Right atrium auricular region (tissue), 2 donors: Measurements from ENCODE around the gene TRERF1. TPM values are rescaled to one million over a fixed set of nuclear protein-coding genes. Genes with fewer than 3 reads are reported as not detected.
A peak's percentile ranks its signal among the peaks of the same experiment; 100 is the strongest.

Experiments used
- DNase-seq: peaks from one replicate; pipeline ENCODE4 v3.0.0-alpha.2; 2019; ENCODE audit warnings: low spot score
- H3K27ac ChIP-seq, 2 donors: fragments of 200-600 bp; sonication (generic); 1 replicate in 1 of 2; 2 replicates in 1 of 2; pipeline ENCODE4 v1.5.1; 2016 to 2019
- H3K27me3 ChIP-seq, 2 donors: fragments of 200-600 bp; sonication (generic); one replicate each; pipeline versions ENCODE4 v1.5.1 to v1.6.0; 2017 to 2019
- H3K36me3 ChIP-seq: fragments of 200-600 bp; sonication (generic); one replicate; pipeline ENCODE4 v1.5.1; 2016
- H3K4me1 ChIP-seq, 2 donors: fragments of 200-600 bp; sonication (generic); one replicate each; pipeline versions ENCODE4 v1.5.1 to v1.6.0; 2017 to 2019
- H3K4me3 ChIP-seq, 2 donors: fragments of 200-600 bp; sonication (generic); 1 replicate in 1 of 2; 2 replicates in 1 of 2; pipeline ENCODE4 v1.5.1; 2017 to 2019; ENCODE audit warnings: mild to moderate bottlenecking in 1 of 2, moderate library complexity in 1 of 2
- H3K9me3 ChIP-seq, 2 donors: fragments of 200-600 bp; sonication (generic); one replicate each; pipeline ENCODE4 v1.5.1; 2019
- total RNA-seq, 2 donors: library from RNA; depleted of rRNA; stranded (reverse); fragments of >200 nt; gene quantifications; one replicate each; pipeline ENCODE4 v1.1.0, GENCODE V29; 2016
- TF ChIP-seq, protein P1 (sequence below), 2 donors: fragments of 200-600 bp; sonication (generic); IDR thresholded peaks; one replicate each; pipeline ENCODE4 v1.5.1; 2019; ENCODE audit warnings: antibody characterized with exemption in 2 of 2

TRERF1 gene
- total RNA-seq, 2 donors from 2014 or later = 1.9 to 2.5 TPM

DNA sequence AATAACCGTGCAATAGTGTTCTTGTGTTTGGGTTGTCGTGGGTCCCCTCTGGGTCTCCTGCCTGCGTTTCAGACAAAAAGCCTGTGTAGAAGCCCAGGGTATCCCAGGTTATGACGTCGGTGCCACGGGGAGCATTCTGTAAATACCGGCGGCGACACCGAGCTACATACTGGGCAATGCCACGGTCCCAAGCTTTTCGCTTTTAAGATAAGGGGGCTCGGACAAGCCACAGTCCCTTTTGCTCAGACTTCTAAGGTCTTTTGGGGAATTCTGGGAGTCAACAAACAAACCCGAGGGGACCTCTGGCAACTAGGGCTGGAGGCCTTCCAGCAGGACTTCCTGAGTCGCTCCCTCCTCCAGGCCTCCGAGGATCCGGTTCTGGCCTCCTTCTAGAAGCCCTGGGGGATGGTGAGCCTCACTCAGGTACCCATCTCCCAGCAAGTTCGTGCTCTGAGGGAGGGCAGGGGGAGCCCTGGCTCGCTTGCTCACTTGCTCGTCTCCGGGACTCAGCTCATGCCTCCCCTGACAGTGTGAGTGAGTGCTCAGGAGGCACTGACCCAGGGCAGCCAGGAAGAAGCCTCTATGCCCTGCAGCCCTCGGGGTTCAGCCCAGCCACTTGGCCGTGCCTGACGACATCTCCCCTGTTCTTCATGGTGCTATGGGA lies 171.6 kb downstream of the TRERF1 start:
- H3K4me1 ChIP-seq = peaks cover 0 to 42% of the 10 kb centered on the region in 2 donors
- H3K36me3 ChIP-seq = no peaks in the 10 kb centered on the region
- no peaks in the 10 kb centered on the region for H3K9me3 ChIP-seq
- DNase-seq = no peak
- H3K27ac ChIP-seq = peak overlapping the region; percentile 30 to 50
- peak overlapping the region in 1 of 2 donors; percentile 10 for H3K4me3 ChIP-seq
- TF ChIP-seq, protein P1, sequence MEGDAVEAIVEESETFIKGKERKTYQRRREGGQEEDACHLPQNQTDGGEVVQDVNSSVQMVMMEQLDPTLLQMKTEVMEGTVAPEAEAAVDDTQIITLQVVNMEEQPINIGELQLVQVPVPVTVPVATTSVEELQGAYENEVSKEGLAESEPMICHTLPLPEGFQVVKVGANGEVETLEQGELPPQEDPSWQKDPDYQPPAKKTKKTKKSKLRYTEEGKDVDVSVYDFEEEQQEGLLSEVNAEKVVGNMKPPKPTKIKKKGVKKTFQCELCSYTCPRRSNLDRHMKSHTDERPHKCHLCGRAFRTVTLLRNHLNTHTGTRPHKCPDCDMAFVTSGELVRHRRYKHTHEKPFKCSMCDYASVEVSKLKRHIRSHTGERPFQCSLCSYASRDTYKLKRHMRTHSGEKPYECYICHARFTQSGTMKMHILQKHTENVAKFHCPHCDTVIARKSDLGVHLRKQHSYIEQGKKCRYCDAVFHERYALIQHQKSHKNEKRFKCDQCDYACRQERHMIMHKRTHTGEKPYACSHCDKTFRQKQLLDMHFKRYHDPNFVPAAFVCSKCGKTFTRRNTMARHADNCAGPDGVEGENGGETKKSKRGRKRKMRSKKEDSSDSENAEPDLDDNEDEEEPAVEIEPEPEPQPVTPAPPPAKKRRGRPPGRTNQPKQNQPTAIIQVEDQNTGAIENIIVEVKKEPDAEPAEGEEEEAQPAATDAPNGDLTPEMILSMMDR (IDR thresholded peaks at IDR 0.05) = no peak
- H3K27me3 ChIP-seq = no peaks in the 10 kb centered on the region

DNA sequence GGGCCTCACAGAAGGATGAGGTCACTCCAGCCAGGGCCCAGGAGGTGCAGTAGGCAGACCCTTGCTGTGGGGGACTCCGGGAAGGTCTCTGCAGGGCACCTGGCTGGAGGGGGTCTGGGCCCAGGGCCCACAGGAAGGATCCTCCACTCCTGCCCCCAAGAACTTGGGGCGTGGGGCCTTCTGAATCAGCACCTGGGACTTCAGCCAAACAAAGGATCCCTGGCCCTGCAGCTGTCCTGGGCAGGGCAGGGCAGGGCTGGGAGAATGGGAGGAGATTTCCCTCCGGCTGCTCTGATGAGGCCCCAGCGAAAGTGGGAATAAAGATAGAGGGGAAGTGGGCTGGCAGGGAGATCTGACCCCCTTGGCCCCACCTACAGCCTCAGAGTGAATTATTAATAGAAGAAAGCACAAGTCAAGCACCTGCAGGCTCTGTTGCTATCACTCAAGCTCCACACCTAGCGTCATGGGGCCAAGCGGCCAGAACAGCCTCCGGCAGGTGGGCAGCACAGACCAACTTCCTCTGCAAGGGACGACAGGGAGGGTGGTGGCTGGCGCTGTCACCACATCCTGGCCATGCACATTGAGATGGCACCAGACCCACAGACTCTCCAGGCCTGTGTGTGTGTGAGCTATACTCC lies 172.5 kb downstream of the TRERF1 start:
- Histone ChIP-seq H3K4me3 (no peak overlapping the region), H3K9me3 (no peaks in the 10 kb centered on the region), H3K36me3 (no peaks in the 10 kb centered on the region), H3K27me3 (no peaks in the 10 kb centered on the region), H3K4me1 (peaks cover 0 to 42% of the 10 kb centered on the region in 2 donors), H3K27ac (peak overlapping the region in 1 of 2 donors; percentile 50)
- TF ChIP-seq, protein P1 (IDR thresholded peaks at IDR 0.05) = no peak
- no peak for DNase-seq

DNA sequence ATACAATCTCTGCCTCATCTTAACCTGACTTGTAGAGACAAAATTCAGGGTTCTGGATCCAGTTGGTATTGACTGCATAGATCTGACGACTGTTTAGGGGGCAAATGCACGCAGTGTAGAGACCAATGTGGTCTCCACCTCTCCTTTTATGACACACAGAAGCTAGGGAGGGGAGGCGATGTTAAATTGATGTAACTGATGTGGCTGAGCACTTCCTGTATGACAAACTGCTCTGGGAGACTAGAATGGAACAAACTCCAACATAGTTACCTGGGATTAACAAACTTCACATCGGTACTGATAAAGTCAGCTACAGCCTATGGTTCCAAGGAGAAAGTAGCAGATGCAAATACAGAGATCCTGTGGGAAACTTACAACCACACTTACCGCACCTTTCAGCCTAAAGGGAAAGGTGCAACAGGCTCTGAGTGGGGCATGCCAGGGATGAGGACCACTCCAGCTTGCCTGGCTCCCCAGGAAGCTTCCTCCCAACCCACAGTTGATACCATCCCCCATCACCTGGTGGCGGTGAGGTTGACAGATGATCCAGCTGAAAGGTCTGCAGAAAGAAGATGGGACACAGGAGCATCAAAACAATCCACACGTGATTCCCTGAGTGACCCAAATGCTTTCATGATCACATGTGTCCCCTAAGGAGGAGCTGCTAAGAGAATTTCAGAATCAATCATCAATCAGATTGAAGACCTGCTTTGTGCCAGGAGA lies 173.4 kb downstream of the TRERF1 start:
- no peak overlapping the region for H3K27ac ChIP-seq

GRCh38 chr6:42276034-42276890 lies 175.5 kb downstream of the TRERF1 start:
- Histone ChIP-seq H3K4me3 (no peak overlapping the region), H3K27me3 (no peaks in the 10 kb centered on the region), H3K9me3 (no peaks in the 10 kb centered on the region), H3K36me3 (no peaks in the 10 kb centered on the region), H3K27ac (peak overlapping the region; percentile 22 to 53), H3K4me1 (peaks cover 0 to 42% of the 10 kb centered on the region in 2 donors)
- TF ChIP-seq, protein P1 (IDR thresholded peaks at IDR 0.05) = no peak
- DNase-seq = peak; percentile 64

More for the DNA sequence above, 173.4 kb downstream of the TRERF1 start:
- DNase-seq = no peak
- no peaks in the 10 kb centered on the region for H3K36me3 ChIP-seq
- H3K4me3 ChIP-seq = no peak overlapping the region
- TF ChIP-seq, protein P1 (IDR thresholded peaks at IDR 0.05) = no peak
- H3K9me3 ChIP-seq = no peaks in the 10 kb centered on the region
- no peaks in the 10 kb centered on the region for H3K27me3 ChIP-seq
- peaks cover 0 to 42% of the 10 kb centered on the region in 2 donors for H3K4me1 ChIP-seq

GRCh38 chr6:42275376-42276033 lies 176.2 kb downstream of the TRERF1 start:
- Histone ChIP-seq H3K4me1 (peaks cover 0 to 37% of the 10 kb centered on the region in 2 donors), H3K27ac (peak overlapping the region; percentile 22 to 53), H3K9me3 (no peaks in the 10 kb centered on the region), H3K4me3 (no peak overlapping the region), H3K27me3 (no peaks in the 10 kb centered on the region), H3K36me3 (no peaks in the 10 kb centered on the region)
- TF ChIP-seq, protein P1 (IDR thresholded peaks at IDR 0.05) = no peak
- DNase-seq = no peak
